Measurements from ENCODE around the gene MALSU1. TPM values are rescaled to one million over a fixed set of nuclear protein-coding genes. Genes with fewer than 3 reads are reported as not detected.

Gene MALSU1
- polyA plus RNA-seq, 2 of the 4 experiments (the other 2 are of a cell fraction) = 91.9 to 122 TPM

DNA sequence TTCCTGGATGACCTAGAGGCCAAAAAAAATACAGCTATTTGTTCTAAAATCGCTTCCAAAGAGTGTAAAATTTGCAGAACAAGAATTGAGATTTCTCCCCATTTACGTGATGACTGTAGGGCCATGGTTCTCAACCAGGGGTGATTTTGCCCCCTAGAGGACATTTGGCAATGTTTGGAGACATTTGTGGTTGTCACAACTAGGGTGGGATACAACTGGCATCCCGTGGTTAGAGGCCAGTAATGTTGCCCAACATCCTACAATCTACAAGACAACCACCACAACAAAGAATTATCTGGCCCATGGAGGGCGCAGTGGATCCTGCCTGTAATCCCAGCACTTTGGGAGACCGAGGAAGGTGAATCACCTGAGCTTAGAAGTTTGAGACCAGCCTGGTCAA, 22.8 kb upstream of the MALSU1 start:
- peak in 1 of 2 experiments; percentile 33 for DNase-seq (ENCODE audit: low read depth in 1 of 2, low spot score in 1 of 2)
- POLR2A ChIA-PET = interaction anchor here (1.2 kb wide), 1 partner anchor 22 kb away, joined by 3 read pairs; no protein-coding TSS in a partner anchor

DNA sequence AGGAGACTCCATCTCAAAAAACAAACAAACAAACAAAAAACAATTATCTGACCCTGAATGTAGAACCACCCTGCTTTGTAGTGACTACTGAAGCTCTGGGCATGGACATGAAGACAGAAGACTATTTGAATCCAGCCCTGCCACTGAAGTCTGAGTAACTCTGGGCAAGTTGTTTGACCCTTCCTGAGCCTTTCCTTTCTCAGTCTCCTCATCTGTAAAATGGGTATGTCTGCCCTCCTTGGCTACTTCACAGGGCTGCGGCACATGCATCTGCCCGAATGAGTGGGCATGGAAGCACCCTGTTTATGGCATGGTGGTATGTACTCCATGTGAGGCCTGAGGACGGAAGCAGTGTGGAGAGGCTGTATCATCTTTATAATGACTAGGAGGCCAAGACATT, 22.2 kb upstream of the MALSU1 start:
- ATAC-seq = no peak
- ChIA-PET POLR2A (interaction anchor here (1.2 kb wide), 1 partner anchor 22 kb away, joined by 3 read pairs; no protein-coding TSS in a partner anchor), CTCF (interaction anchor here (0.6 to 6.7 kb wide), 40 partner anchors 10 to 437 kb away, joined by 3 to 49 read pairs (median 5); partner anchors contain the start of gene IGF2BP3)
- peaks cover 22% of the 10 kb centered on the region for H3K4me1 ChIP-seq
- no peak for DNase-seq (ENCODE audit: low read depth in 1 of 2, low spot score in 1 of 2)
- no peak overlapping the region for H3K27ac ChIP-seq
- H3K9me3 ChIP-seq = no peaks in the 10 kb centered on the region
- TF ChIP-seq HDAC2 (IDR thresholded peaks at IDR 0.05) (peak; percentile 74; the same call in 1 of the 2 replicates), MYC (IDR thresholded peaks at IDR 0.05; ENCODE audit: borderline replicate concordance, low read length) (no peak), CHD4 (IDR thresholded peaks at IDR 0.05; ENCODE audit: borderline replicate concordance) (peak; percentile 73; the same call in 1 of the 2 replicates), KDM1A (IDR thresholded peaks at IDR 0.05; ENCODE audit: low read depth) (peak; percentile 90)
- FAIRE-seq = no peak
- no peak overlapping the region for H3K4me2 ChIP-seq
- no peak overlapping the region for H3K4me3 ChIP-seq
- WGBS (ENCODE audit: missing lambda C conversion rate) = 69% methylated on average over 3 of the region's 3 CpGs

More for the DNA sequence above, 22.8 kb upstream of the MALSU1 start:
- CTCF ChIA-PET = interaction anchor here (0.7 to 6.7 kb wide), 40 partner anchors 8 to 437 kb away, joined by 3 to 49 read pairs (median 5); partner anchors contain the start of gene IGF2BP3
- Histone ChIP-seq H3K4me1 (peaks cover 22% of the 10 kb centered on the region), H3K4me2 (no peak overlapping the region), H3K4me3 (no peak overlapping the region), H3K27ac (no peak overlapping the region; a peak in 1 of 6 replicates), H3K9me3 (no peaks in the 10 kb centered on the region)
- no peak for FAIRE-seq
- peak in 1 of 2 experiments; percentile 20; a peak in 2 of 6 replicates for ATAC-seq
- TF ChIP-seq RAD21 (conservative IDR thresholded peaks at IDR 0.05 in 1 of 2, IDR thresholded peaks at IDR 0.05 in 1 of 2) = 0 out of 5 replicates have a peak, but pooled peaks of 1 of the 2 experiments have one; percentile 1
- 0 out of 4 replicates have a peak, but pooled peaks of 1 of the 2 experiments have one; percentile 31 for TF ChIP-seq CEBPB (IDR thresholded peaks at IDR 0.05)
- TF ChIP-seq ZC3H11A (IDR thresholded peaks at IDR 0.05) = no peak
- 74% methylated on average over 5 of the region's 5 CpGs for WGBS (ENCODE audit: missing lambda C conversion rate)

GRCh38 chr7:23277359-23277989, 21.7 kb upstream of the MALSU1 start:
- POLR2A ChIA-PET = no interaction called here
- WGBS (ENCODE audit: missing lambda C conversion rate) = 32% methylated on average over 6 of the region's 6 CpGs
- Histone ChIP-seq H3K4me3 (no peak overlapping the region), H3K4me1 (peaks cover 20% of the 10 kb centered on the region), H3K4me2 (no peak overlapping the region), H3K27ac (0 out of 6 replicates have a peak overlapping the region, but pooled peaks of 1 of the 2 experiments have one; percentile 25), H3K9me3 (no peaks in the 10 kb centered on the region)
- CTCF ChIA-PET = interaction anchor here (0.6 to 6.7 kb wide), 46 partner anchors 8 to 436 kb away, joined by 3 to 49 read pairs (median 4); partner anchors contain the start of gene IGF2BP3
- TF ChIP-seq SMC3 (IDR thresholded peaks at IDR 0.05) (peak; percentile 79), RAD21 (conservative IDR thresholded peaks at IDR 0.05 in 1 of 2, IDR thresholded peaks at IDR 0.05 in 1 of 2) (peak; percentile 91 to 96), ZNF302 (CRISPR knock-in tag; IDR thresholded peaks at IDR 0.05) (no peak), BHLHE40 (IDR thresholded peaks at IDR 0.05; ENCODE audit: low read depth, low read length) (no peak), CTCF (IDR thresholded peaks at IDR 0.05) (peak; percentile 85), TFCP2L1 (CRISPR knock-in tag; IDR thresholded peaks at IDR 0.05) (no peak), CEBPB (IDR thresholded peaks at IDR 0.05) (0 out of 4 replicates have a peak, but pooled peaks of 1 of the 2 experiments have one; percentile 25), HES2 (IDR thresholded peaks at IDR 0.05) (no peak), RARB (CRISPR knock-in tag; IDR thresholded peaks at IDR 0.05) (no peak), FOXS1 (CRISPR knock-in tag; IDR thresholded peaks at IDR 0.05) (no peak), CHD4 (IDR thresholded peaks at IDR 0.05; ENCODE audit: borderline replicate concordance) (no peak), CBX2 (IDR thresholded peaks at IDR 0.05; ENCODE audit: borderline replicate concordance, low read depth) (no peak), MYC (IDR thresholded peaks at IDR 0.05; ENCODE audit: borderline replicate concordance, low read length) (no peak), MAFK (IDR thresholded peaks at IDR 0.05; ENCODE audit: partially characterized antibody) (no peak), POLR2A (IDR thresholded peaks at IDR 0.05; ENCODE audit: low read length) (no peak), PHF8 (IDR thresholded peaks at IDR 0.05; ENCODE audit: borderline replicate concordance, low read depth) (no peak), CBX8 (IDR thresholded peaks at IDR 0.05) (no peak), POLR2AphosphoS2 (conservative IDR thresholded peaks at IDR 0.05; ENCODE audit: low read length) (no peak), FOSB (CRISPR knock-in tag; IDR thresholded peaks at IDR 0.05) (no peak)
- TF ChIP-seq, protein P1, sequence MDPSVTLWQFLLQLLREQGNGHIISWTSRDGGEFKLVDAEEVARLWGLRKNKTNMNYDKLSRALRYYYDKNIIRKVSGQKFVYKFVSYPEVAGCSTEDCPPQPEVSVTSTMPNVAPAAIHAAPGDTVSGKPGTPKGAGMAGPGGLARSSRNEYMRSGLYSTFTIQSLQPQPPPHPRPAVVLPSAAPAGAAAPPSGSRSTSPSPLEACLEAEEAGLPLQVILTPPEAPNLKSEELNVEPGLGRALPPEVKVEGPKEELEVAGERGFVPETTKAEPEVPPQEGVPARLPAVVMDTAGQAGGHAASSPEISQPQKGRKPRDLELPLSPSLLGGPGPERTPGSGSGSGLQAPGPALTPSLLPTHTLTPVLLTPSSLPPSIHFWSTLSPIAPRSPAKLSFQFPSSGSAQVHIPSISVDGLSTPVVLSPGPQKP (IDR thresholded peaks at IDR 0.05; ENCODE audit: low read depth, low read length) = no peak
- TF ChIP-seq, protein P2, sequence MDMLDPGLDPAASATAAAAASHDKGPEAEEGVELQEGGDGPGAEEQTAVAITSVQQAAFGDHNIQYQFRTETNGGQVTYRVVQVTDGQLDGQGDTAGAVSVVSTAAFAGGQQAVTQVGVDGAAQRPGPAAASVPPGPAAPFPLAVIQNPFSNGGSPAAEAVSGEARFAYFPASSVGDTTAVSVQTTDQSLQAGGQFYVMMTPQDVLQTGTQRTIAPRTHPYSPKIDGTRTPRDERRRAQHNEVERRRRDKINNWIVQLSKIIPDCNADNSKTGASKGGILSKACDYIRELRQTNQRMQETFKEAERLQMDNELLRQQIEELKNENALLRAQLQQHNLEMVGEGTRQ (IDR thresholded peaks at IDR 0.05) = no peak
- peak; percentile 54 for FAIRE-seq
- DNase-seq (ENCODE audit: low read depth in 1 of 2, low spot score in 1 of 2) = peak; percentile 60 to 81
- peak; percentile 61 to 66; a peak in 5 of 6 replicates for ATAC-seq
